HG03457 (cell line): ENCODE measurements around the gene PLCB4.
"Not testable (repeated sequence)": the region's sequence is repeated elsewhere in the genome, so short reads cannot be mapped to it uniquely, and the experiment has no call there.

Experiments used
- ATAC-seq: cut with Tn5 transposase; IDR thresholded peaks from one replicate; pipeline ENCODE4 v1.9.1; 2021; ENCODE audit warnings: moderate number of reproducible peaks; ENCODE audit not compliant: unreplicated experiment

PLCB4 gene

DNA sequence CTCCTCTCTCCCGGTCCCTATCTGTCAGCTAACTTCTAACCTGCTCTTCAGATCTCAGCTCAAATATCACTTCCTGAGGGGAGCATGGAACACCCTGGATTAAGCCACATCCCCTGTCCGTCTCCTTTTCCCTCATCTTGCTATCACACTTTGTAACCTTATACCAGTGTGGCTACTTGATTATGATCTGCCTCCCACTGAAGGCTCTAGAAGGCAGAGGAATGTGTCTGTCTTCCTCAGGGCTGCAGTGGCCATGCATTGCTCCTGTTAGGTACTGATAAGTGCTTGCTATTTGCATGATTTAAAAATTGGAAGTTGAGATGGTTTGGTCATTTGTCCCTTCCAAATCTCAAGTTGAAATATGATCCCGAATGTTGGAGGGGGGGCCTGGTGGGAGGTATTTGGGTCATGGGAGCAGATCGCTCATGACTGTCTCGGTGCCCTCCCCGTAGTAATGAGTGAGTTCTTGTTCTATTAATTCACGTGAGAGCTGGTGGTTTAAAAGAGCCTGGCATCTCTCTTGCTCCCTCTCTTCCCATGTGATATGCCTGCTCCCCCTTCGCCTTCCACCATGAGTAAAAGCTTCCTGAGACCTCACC is 71.4 kb downstream of the PLCB4 start:
- ATAC-seq, result no peak

DNA sequence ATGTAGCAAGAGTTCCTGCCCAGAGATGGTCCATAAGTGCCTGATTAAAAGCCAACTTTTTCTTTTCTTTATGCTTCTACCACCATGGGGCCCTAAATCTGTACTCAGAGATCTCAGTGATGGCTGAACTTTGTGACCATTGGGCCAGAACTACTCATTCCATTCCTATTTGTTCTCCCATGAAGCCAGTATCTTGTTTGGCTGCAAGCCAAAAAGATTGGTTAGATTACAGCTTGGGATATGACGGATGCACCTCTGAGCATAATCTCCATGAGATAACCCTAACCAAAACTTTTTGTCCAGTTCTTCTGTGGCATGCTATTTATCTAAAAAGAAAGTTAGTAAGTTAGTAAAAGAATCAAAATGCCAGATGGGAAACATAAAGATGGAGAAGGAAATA is 72.2 kb downstream of the PLCB4 start:
- ATAC-seq, result no peak

DNA sequence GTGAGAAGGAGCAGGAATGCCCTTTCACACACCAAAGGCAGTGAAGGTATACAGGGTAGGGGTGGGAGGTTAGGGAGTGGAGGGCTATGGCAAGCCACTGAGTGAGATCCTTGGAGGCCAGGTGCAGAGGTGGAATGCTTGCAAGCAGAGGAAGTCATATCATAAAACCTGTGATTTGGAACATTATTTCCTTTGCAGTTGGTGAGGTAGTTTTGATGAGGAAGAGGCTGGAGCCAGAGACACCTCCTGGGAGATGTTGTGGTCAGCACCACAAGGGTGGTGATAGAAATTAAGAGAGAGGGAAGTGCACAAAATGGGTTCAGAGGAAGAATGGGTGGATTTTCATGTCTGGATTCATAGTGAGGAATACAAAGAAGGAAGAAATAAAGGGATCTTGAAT is 73.0 kb downstream of the PLCB4 start:
- no peak for ATAC-seq

DNA sequence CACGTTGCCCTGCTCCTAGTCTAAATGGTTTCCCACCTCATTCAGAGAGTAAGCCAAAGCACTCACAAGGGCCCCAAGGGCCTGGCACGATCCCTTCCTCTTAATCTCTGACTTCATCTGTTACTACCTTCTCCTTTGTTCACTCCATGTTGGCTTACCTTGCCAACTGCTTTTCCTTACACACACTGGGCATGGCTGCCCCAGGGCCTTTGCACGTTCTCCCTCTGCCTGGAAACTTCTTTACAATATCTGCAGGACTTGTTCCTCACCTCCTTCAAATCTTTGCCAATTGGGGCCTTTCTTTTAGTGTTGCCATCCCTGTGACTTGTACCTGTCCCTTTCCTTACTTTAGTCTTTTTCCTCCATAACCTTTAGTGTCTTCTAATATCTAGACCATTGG is 73.9 kb downstream of the PLCB4 start:
- no peak for ATAC-seq

DNA sequence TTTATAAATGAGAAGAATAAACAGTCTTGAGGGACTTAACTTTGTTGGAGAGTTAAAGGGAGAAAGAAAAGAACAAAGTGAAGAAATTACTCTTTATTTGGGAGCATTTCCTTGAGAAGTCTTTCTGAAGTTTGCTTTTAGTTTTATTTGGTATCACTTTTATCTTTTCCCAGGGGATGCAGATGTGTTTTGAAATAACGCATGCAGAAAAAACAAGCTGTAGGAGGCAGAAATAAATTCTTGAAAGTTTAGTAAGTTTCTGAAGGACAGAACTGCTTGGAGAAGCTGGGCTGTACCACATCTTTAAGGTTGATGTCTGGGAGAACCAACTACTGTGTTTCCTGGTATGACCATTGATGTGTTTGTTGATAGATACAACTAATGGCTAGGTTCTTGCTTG is 75.0 kb downstream of the PLCB4 start:
- no peak for ATAC-seq

DNA sequence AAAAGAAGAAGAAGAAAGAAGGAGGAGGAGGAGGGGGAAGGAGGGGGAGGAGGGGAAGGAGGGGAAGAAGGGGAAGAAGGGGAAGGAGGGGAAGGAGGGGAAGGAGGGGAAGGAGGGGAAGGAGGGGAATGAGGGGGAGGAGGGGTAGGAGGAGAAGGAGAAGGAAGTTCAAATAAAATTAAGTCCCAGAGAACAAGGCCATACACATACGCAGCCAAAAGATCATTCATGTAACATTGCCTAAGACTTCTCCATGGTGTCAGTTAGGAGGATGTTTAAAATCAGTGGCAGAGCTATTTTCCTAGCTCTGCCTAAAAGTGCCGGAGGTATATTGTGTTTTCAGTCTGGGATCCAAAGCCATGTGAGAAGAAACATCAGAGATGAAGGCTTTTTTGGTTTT is 75.8 kb downstream of the PLCB4 start:
- ATAC-seq, result no peak

DNA sequence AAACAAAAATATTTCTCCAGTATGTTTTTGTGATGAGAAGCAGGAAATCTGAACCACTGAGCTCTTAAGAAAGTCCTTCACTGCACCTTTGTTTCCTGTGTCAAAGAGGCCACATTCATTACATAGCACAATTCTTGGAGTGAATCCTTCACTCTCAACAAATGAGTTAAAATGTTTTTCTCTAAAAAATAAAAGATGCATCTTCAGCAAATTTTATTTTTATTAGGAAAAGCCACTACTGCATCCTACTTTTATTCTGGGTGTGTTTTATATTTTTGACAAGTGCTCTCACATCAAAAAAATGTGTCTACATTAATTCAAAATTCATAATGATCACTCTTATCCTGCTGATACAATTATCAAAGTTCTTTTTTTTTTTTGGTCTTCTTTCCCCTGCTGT is 76.3 kb downstream of the PLCB4 start:
- ATAC-seq, result no peak

DNA sequence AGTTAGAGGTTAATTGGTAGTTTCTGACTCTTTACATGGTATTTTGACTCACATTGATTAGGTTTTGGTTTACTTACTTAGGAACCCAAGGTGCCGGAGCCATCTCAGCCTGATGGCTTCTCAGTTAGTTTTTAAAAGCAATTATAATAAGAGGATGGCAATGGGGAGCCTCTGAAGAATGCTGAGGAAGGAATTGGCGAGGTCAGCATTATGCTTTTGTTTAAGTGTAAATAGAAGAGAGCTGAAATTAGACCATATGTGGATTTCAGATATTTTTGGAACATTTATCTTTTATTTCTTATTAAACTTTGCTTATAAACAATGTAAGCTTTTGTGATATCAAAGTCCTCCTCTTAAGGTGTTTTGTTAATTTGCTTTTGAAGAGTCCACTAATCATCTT is 77.8 kb downstream of the PLCB4 start:
- no peak for ATAC-seq

DNA sequence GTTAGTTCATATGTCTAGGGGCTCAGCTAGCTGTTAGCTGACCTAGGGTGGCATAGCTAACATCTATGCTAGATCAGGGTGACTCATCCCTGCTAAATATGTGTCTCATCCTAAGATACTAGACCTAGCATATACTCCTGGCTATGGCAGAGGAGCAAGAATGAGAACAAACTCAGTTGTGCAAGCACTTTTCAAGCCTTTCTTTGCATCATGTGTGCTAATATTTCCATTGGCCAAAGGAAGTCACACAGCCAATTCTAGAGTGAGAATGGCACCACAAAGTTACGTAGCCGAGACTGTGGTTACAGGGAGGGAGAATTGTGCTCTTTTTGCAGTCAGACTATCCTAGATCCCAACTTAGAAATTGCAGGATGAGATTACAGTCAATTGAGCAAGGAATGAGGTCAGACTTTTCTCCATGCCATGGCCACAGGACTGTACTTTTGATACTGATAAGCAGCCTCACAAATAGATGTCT is 78.7 kb downstream of the PLCB4 start:
- ATAC-seq, result no peak

DNA sequence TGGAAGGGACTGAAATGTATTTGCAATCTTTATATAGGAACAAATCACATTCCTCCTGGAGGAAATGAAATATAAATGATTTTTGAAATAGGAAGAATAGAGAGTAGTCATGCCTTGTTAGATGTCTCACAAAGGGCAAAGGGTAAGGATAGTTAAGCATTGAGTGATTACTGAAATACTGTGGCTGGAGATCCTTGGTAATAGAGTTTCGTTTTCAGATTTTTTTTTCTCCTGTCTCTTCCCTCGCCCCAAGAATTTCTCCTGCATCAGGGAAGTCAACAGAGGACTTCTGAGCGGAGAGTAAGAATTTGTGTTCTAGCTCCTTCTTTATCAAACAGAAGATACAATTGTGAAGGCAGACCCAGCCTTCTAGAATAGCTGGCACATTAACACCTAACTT is 79.4 kb downstream of the PLCB4 start:
- no peak for ATAC-seq

DNA sequence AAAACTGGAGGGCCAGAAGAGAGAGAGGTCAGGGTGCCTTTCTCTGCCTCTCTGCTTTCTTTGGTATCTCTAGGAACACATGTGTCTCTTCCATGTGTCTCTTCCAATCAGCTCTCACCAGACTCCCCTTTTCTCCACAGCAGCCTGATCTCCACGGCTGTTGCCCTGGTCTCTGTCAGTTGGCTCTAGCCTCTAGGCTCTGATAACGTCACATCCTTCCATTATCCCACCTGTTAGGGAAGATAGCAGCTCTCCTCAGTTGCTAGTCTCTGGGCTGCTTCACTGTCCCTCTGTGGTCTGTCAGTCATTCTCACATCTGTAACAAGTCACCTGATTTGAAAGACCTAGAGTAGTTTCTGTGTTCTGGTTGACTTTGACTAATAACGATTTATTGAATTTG is 80.2 kb downstream of the PLCB4 start:
- ATAC-seq, result no peak

DNA sequence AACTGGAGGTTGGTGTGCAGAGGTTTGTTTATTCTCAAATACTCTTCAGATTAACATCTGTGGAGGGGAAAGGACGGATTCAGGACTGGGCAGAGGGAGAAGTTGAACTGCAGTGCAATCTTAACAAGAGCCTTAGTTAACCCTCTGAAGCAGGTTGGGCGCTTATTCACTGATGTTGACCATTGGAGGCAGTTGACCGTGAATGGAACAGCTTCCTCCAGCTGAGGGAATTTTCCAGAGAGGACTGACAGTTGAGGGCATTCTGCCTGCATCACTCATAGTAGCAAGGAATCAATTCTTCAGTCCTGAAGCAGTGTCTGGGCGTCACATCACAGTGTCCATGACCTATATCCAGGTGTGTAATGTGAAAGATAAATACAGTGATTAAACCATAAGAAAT is 80.9 kb downstream of the PLCB4 start:
- ATAC-seq, result no peak

DNA sequence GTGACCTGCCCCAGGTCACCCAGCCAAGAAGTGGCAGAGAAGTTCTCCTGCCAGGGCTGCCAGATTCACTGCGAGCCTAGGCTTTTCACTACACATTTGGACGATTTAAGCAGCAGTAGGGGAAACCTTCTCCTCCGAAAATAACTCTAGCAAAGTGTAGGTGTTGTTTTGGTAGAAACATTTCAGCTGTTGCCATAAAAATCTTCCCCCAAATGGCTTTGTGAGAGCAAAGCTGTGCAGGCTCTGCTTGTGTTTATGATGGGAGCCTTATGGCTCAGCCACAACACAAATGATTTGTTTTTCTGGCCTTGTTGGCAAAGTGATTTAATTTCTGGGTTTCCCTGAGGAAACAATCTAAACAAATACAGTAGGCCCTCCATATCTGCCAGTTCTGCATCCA is 81.8 kb downstream of the PLCB4 start:
- ATAC-seq, result no peak

DNA sequence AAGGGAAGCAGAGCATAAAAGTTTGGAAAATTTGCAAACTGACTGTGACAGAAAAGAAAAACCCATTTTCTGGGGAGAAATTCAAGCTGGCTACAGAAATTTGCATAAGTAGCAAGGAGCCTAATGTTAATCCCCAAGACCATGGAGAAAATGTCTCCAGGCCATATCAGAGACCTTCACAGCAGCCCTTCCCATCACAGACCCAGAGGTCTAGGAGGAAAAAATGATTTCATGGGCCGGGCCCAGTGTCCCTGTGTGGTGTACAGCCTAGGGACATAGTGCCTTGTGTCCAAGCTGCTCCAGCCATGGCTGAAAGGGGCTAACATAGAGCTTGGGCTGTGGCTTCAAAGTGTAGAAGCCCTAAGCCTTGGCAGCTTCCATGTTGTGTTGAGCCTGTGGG is 83.3 kb downstream of the PLCB4 start:
- ATAC-seq, result not testable (repeated sequence)

DNA sequence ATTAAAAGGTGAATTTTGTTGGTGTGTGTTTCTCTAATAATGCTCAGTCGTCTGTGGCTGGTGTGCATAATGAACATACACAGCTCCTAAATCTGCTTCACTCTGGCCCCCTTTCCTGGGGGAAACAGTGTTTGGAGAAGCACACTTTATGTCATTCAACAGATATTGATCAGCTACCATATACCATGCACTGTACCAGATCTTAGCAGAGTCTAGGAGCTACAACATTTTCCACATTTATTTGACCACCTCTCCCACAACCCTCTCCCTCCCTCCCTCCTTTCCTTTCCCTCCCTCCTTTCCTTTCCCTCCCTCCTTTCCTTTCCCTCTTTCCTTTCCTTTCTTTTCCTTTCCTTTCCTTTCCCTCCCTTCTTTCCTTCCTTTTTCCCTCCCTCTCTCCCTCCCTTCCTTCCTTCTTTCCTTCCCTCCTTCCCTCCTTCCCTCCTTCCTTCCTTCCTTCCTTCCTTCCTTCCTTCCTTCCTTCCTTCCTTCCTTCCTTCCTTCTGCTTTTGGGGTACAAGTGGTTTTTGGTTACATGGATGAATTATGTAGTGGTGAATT is 85.7 kb downstream of the PLCB4 start:
- no peak for ATAC-seq

DNA sequence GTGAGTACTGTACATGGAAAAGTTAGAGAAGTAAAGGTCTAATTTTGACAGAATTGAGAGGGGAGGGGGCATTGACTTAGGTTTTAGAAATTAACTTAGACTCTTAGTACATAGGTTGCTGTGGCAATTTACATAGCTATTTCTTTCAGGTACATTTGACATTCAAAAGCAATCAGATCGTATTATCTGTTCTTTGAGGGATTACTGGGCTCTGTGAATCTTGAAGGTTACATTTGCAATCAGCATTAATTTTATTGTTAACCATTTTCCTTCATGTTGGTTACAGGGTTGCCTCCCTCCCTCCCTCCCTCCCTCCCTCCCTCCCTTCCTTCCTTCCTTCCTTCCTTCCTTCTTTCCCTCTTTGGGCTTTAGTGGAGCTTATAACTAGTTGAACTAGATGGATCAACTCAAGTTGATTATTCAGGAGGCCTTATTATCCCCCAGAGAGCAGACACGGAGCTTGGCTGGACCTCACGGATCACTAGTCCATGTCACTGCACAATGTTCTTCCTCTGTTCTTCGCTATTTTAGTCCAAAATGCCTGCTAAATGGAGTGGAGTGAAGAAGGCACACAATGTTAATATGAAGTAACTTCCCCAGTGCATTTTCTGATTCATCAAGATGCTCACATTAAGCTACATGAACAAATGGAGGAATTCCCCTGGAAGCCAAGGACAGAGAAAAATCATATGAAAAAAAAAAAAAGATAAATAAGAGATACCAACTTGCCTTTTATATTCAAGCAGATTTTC is 87.8 kb downstream of the PLCB4 start:
- ATAC-seq, result no peak

DNA sequence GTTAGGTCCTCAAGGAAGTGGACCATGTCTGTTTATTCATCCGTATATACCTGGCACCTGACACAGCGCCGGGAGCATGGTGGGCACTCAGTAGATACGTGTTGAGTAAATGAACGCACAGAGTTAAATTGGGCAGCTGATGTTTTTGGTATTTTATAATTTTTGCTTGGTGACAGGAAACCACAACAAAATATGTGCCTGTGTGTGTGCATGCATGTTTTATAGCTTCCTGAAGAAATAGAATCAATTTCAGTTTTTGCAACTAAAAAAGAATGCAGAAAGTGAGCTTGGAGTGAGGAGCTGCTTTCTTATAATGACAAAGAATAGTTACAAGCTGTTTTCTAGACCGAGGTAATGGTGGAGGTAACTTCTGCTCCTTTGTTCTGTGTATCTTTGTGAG is 91.4 kb downstream of the PLCB4 start:
- ATAC-seq, result no peak

DNA sequence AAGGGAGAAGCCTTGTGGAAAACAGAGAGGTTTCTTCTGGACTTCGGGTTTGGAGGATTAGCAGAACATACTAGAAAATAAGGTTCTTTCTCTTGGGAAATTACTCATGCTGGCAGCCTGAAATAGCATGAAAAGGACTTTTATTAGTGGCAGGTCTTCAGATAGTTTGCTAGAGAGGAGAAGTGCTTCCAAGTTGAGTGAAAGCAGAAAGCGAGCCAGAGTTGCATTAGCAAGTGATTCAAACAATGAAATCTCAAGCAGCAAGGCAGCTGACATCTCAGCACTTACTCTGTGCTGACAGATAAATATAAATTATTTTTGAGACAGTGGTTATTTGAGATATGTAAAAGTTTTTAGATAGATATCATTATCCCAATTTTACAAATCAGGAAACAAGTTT is 91.9 kb downstream of the PLCB4 start:
- ATAC-seq, result no peak

DNA sequence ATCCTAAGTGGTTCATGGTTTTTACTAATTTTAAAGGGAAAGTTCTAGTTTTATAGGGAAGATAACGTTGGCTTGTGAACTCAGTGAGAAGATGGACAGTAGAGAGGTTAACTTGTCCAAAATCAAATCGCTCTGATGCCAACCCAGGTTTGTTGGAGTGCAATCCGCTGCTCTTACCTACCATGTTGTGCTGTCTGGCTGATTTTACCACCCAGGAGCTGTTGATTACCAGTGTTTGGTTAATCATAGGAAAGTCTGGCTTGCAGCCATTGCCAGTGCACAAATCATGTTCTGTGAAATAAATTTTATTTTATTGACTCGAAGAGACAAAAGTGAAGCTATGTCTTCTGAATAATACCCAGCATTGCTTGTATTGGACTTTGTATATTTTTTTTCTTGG is 92.4 kb downstream of the PLCB4 start:
- no peak for ATAC-seq

DNA sequence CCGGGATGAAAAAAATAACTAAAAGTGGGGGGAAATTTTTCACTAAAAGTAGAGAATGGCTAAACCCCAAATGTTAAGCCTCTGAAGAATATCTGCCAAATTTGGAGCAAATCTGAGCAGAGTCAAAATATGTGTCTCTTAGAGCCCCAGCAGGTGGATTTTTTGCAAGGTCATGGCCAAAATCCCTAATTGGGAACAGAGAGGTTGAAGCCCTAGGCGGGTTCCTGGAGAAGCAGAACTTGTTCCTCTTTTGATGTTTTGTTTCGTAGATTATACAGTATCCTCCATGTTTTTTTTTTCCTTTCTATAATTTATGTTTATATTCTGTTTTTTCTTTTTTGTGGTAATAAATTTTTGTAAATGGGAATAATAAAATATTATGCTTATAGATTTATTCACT is 94.4 kb downstream of the PLCB4 start:
- no peak for ATAC-seq

DNA sequence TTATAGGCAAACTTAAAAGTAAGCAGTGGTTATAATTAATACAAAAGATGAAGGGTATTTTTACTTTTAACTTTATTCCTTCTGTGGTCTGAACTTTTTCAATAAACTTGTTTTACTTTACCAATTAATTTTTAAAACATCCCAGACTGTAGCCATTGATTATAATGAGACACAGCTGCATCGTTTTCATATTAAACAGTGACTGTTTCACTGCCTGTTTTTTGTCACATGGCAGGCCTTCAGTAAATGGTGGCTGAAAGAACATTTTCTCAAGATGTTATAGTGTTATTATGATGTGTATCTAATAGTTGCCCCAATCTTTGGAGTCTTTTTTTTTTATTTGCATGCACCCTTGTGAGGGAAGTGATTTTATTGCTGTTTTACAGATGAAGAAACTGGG is 95.1 kb downstream of the PLCB4 start:
- no peak for ATAC-seq

DNA sequence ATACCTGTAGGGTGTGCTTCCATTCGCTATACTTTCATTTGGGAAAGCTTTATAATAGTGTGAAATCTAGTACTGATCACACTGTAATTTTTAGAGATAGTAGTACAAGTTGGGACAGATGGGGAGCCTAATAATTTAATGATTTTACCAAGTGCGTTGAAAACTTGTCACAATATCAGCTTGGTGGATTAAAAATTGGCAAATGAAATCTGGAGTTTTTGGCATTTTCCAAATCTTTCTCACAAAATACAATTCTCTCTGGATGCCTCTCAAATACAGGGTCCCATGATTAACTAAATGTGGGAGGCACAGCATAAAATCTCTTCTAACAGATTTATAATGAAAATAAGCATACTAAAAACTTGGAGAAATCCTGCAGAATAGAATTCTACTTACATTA is 96.4 kb downstream of the PLCB4 start:
- ATAC-seq, result no peak
